Fibroblast of villous mesenchyme (primary cell): Measurements from ENCODE around the gene INTS4. TPM values are rescaled to one million over a fixed set of nuclear protein-coding genes. Genes with fewer than 3 reads are reported as not detected.
"Not testable (repeated sequence)": the region's sequence is repeated elsewhere in the genome, so short reads cannot be mapped to it uniquely, and the experiment has no call there.

ENCODE experiments used
- DNase-seq: peaks from one replicate; pipeline ENCODE4 v3.0.0-alpha.2; 2010; ENCODE audit warnings: low read depth
- H3K4me3 ChIP-seq: 2 replicates; pipeline ENCODE4 v1.5.1; 2011; ENCODE audit warnings: low read depth, mild to moderate bottlenecking, low read length
- CTCF ChIP-seq: IDR thresholded peaks from 2 replicates; pipeline ENCODE4 v1.5.1; 2012; ENCODE audit warnings: low read depth, mild to moderate bottlenecking, low read length; ENCODE audit not compliant: insufficient read depth
- total RNA-seq: library from RNA; depleted of rRNA; stranded (reverse); fragments of >200 nt; gene quantifications from 2 replicates; pipeline ENCODE4 v1.2.3, GENCODE V29; 2012

INTS4 gene
- total RNA-seq, 1 donor: 37.1 TPM

GRCh38 chr11:77886401-77886800 lies 108.1 kb downstream of the INTS4 start:
- peak; percentile 24 for DNase-seq
- TF ChIP-seq CTCF: no peak
- no peak overlapping the region for H3K4me3 ChIP-seq

- DNase-seq: no peak
- TF ChIP-seq CTCF: no peak
These were observed 109.7 kb downstream of the INTS4 start for GRCh38 chr11:77884829-77885190.

DNA sequence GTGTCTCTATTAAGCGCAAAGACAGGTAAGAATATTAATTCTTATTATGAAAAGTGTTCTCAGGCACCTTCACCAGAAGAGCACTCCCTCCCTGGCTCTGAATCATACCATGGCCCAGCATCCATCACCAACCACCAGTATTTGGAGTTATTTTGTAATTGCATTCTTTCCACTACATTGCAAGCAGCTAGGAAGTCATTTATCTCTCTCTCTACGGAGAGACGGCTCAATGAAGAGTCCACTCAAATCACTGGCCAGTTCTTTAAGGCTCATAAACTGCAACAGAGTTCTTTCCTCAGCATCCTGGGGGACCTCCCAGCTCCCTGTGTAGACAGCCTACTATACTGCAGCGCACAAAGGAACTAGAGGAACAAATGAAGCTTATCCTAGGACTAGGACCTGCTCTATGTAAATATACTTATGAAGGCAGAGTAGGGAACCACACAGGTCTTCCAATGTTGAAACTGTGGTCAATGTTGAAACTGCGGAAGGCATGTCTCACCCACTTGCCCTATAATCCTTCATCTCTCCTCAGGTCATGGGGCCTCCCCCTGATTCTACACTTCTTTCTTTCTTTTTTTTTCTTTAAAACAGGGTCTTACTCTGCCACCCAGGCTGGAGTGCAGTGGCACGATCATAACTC lies 110.2 kb downstream of the INTS4 start:
- no peak for TF ChIP-seq CTCF
- DNase-seq: peak; percentile 63
- no peak overlapping the region for H3K4me3 ChIP-seq

More at GRCh38 chr11:77884829-77885190, 109.7 kb downstream of the INTS4 start:
- no peak overlapping the region for H3K4me3 ChIP-seq

DNA sequence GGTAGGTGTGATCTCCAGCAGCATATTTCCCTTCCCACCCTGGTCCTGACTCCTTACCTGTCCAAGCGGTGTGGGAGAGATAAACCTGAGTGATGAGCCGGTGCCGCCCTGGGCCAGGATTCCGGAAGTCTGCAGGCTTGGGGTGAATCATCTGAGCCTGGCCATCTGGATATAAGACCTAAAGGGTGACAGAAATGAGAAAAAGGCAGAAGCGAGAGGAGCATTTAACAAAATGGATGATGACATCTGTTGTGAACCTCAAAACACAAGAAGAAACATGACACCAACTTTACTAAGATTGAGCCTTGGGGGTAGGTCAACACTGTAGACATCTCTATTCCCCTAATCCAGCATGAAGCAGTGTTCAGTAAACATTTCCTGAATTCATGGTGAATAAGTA lies 110.7 kb downstream of the INTS4 start:
- peak; percentile 30 for DNase-seq
- H3K4me3 ChIP-seq: no peak overlapping the region
- no peak for TF ChIP-seq CTCF

GRCh38 chr11:77882396-77882795 lies 112.1 kb downstream of the INTS4 start:
- no peak for DNase-seq
- no peak for TF ChIP-seq CTCF
- H3K4me3 ChIP-seq: no peak overlapping the region

DNA sequence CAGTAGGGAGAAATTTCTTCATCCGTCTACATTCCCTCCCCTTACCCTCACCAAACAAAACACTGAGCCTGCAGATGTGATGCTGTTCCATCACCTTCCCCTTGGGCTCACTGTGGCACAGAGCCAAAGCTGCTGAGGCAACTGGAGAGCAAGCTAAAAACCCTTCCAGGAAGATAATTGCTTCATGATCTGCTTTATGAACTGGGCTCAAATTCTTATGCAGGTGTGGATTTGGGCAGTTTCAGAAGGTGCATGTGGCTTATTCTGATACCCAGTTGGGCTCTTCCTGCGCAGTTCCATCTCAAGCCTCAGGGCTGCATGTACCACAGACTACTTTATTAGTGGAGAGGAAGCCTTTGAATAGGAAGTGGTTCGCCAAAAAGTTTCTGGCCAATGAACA lies 115.2 kb downstream of the INTS4 start:
- H3K4me3 ChIP-seq: no peak overlapping the region
- peak; percentile 41 for DNase-seq
- TF ChIP-seq CTCF: no peak

DNA sequence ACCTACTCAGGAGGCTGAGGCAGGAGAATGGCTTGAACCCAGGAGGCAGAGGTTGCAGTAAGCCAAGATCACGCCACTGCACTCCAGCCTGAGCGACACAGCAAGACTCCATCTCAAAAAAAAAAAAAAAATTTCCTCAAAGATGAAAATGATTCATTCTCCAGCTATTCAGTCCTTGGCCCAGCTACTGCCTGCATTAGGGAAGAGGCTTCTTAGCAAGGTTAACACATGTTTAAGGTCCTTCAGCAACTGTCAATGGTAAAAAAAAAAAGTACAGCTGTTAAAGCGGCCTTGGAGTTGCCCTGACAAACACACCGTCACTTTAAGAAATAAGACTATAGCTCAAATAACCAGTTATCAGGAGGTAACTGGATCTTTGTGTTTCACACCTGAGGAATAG lies 116.2 kb downstream of the INTS4 start:
- peak; percentile 87 for DNase-seq
- not testable (repeated sequence) for H3K4me3 ChIP-seq

DNA sequence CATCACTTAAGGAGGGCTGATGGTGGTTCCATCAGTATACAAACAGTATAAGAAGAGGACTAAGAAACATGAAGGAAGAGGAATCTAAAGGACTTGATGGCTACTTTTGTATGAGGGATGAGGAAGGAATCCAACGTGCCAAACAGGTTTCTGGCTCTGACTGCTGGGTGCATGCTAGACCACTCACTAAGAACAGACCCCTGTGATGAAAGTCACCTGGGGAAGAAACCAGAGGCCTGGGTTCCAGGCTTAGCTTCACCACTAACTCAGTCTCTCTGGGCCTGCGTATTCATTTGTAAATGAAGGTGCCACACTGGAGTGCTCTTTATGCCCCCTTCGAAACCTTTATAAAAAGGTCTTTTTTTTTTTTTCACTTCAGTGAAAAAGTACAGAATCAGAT lies 118.4 kb downstream of the INTS4 start:
- no peak for DNase-seq
- no peak overlapping the region for H3K4me3 ChIP-seq
- TF ChIP-seq CTCF: no peak
